Measurements from ENCODE around the gene ATRIP. TPM values are rescaled to one million over a fixed set of nuclear protein-coding genes. Genes with fewer than 3 reads are reported as not detected.

ATRIP gene
- 8.9 and 9.0 TPM in 2 replicates for total RNA-seq

GRCh38 chr3:48446425-48447193 is at the start of gene ATRIP:
Gene ATRIP (plus strand): TSS chr3:48446737. CDS start chr3:48446846, 109 bp downstream.

GRCh38 chr3:48429960-48430707 is 16.4 kb upstream of the ATRIP start, which contains the start of gene PLXNB1:
Gene PLXNB1 (minus strand): TSS chr3:48430086. CDS start chr3:48424611, 5,475 bp downstream.

GRCh38 chr3:48439820-48440589 is 6.5 kb upstream of the ATRIP start, which contains the start of the genes CCDC51 and TMA7:
Gene CCDC51 (minus strand): TSS chr3:48440119. CDS start chr3:48435128, 4,991 bp downstream.
Gene TMA7 (plus strand): TSS chr3:48440257. CDS start chr3:48440297, 40 bp downstream.

GRCh38 chr3:48504051-48504946 is 57.8 kb downstream of the ATRIP start, which contains the start of gene SHISA5:
Gene SHISA5 (minus strand): TSS chr3:48504174. CDS start chr3:48504094, 80 bp downstream.

Other genes starting within 250 kb of the ATRIP start
- not detected in 2 replicates for gene CAMP, start 223.2 kb upstream of the ATRIP start, total RNA-seq
- 5.1 and 8.0 TPM in 2 replicates for gene ZNF589, start 205.6 kb upstream of the ATRIP start, total RNA-seq
- 30.1 and 37.4 TPM in 2 replicates for gene NME6, start 145.4 kb upstream of the ATRIP start, total RNA-seq
- not detected in 2 replicates for gene SPINK8, start 113.1 kb upstream of the ATRIP start, total RNA-seq
- not detected in 2 replicates for gene FBXW12, start 74.5 kb upstream of the ATRIP start, total RNA-seq
- 108 and 120 TPM in 2 replicates for gene PLXNB1, start 16.7 kb upstream of the ATRIP start, total RNA-seq
- gene CCDC51, start 6.6 kb upstream of the ATRIP start, total RNA-seq: 22.7 and 31.3 TPM in 2 replicates
- gene TMA7, start 6.5 kb upstream of the ATRIP start, total RNA-seq: 468 and 669 TPM in 2 replicates
- gene SHISA5, start 57.4 kb downstream of the ATRIP start, total RNA-seq: 144 and 159 TPM in 2 replicates
- gene PFKFB4, start 110.1 kb downstream of the ATRIP start, total RNA-seq: 20.5 and 24.5 TPM in 2 replicates
- 14.4 and 15.2 TPM in 2 replicates for gene UCN2, start 117.0 kb downstream of the ATRIP start, total RNA-seq
- gene COL7A1, start 148.6 kb downstream of the ATRIP start, total RNA-seq: 294 and 341 TPM in 2 replicates
- gene UQCRC1, start 162.9 kb downstream of the ATRIP start, total RNA-seq: 452 and 505 TPM in 2 replicates
- not detected in 2 replicates for gene TMEM89, start 175.0 kb downstream of the ATRIP start, total RNA-seq
- 34.7 and 59.2 TPM in 2 replicates for gene SLC26A6, start 188.7 kb downstream of the ATRIP start, total RNA-seq
- 0.60 and 1.1 TPM in 2 replicates for gene CELSR3, start 216.1 kb downstream of the ATRIP start, total RNA-seq
- gene NCKIPSD, start 239.2 kb downstream of the ATRIP start, total RNA-seq: 25.2 and 34.8 TPM in 2 replicates

All from airway epithelial cell (primary cell).